K562 (cell line): ENCODE measurements around the gene HECW1. TPM values are rescaled to one million over a fixed set of nuclear protein-coding genes. Genes with fewer than 3 reads are reported as not detected.

Source experiments
- ATAC-seq: fragments of 200-7000 bp; cut with Tn5 transposase; 3 replicates; pipeline ENCODE4 v1.9.1; 2020; ENCODE audit warnings: moderate library complexity
- BruUV-seq: library from RNA; stranded (reverse); fragments of 400-500 nt; replicated peaks from 2 replicates; lab custom pipeline; 2021; lab: Mats Ljungman, UMichigan
- CTCF ChIA-PET: fragments of 300-600 bp; formaldehyde crosslinking; extraction: SDS; loops from one replicate; lab custom pipeline; 2021; ENCODE audit warnings: low intra/inter-chr PET ratio; lab: Yijun Ruan, JAX
- POLR2A ChIA-PET: fragments of 300-600, 350-650 bp; sonication (Branson Sonifier 250); formaldehyde crosslinking; extraction: SDS; loops from one replicate; lab custom pipeline; 2021; ENCODE audit warnings: antibody characterized with exemption, inconsistent platforms; lab: Yijun Ruan, JAX
- DNase-seq, 4 experiments: peaks; one replicate each; pipeline versions ENCODE4 v3.0.0 to v3.0.0-alpha.2; 2011 to 2018; ENCODE audit warnings: low spot score in 3 of 4, mixed read lengths in 3 of 4; ENCODE audit errors: extremely low read depth in 1 of 4
- FAIRE-seq: peaks from 2 replicates; lab custom pipeline; 2011; peaks lifted over from hg19 to GRCh38; lab: Jason Lieb, UNC
- H2AFZ ChIP-seq: 2 replicates; pipeline ENCODE4 v1.6.0; 2011; ENCODE audit warnings: low read depth, low read length, control low read depth, inconsistent platforms
- H3K27ac ChIP-seq: fragments of 200-600 bp; 3 replicates; pipeline ENCODE4 v1.8.0; 2011; ENCODE audit warnings: low read depth, mild to moderate bottlenecking, control low read depth, inconsistent platforms, low read length, moderate library complexity, mixed read lengths; ENCODE audit errors: extremely low read depth
- H3K27me3 ChIP-seq, 2 experiments: fragments of 300-600 bp in 1 of 2; 2 replicates in 1 of 2; 3 replicates in 1 of 2; pipeline versions ENCODE4 v1.6.0 to v1.8.0; 2011; ENCODE audit warnings: inconsistent platforms in 2 of 2, low read length in 2 of 2, mild to moderate bottlenecking in 1 of 2, mixed read lengths in 1 of 2, moderate library complexity in 1 of 2; ENCODE audit not compliant: control insufficient read depth in 2 of 2, insufficient read depth in 2 of 2
- H3K36me3 ChIP-seq: fragments of 300-600 bp; 3 replicates; pipeline ENCODE4 v1.8.0; 2011; ENCODE audit warnings: mild to moderate bottlenecking, low read length, inconsistent platforms; ENCODE audit not compliant: control insufficient read depth, insufficient read depth
- H3K4me1 ChIP-seq, 2 experiments: fragments of 200-600 bp in 1 of 2; replicated peaks in 1 of 2; 2 replicates in 1 of 2; 3 replicates in 1 of 2; pipeline versions ENCODE4 v1.5.1 to v1.8.0; 2011; ENCODE audit warnings: inconsistent platforms in 2 of 2, low read length in 2 of 2, mild to moderate bottlenecking in 1 of 2, mixed read lengths in 1 of 2, moderate library complexity in 1 of 2; ENCODE audit not compliant: control insufficient read depth in 2 of 2, insufficient read depth in 2 of 2
- H3K4me2 ChIP-seq: 2 replicates; pipeline ENCODE4 v1.6.1; 2011; ENCODE audit warnings: low read length, control low read depth, inconsistent platforms, mixed read lengths; ENCODE audit not compliant: insufficient read depth
- H3K4me3 ChIP-seq: fragments of 200-600 bp; sonication (generic), shearing (Covaris generic); 2 replicates; pipeline ENCODE4 v1.5.1; 2016; ENCODE audit warnings: control low read depth, inconsistent platforms
- H3K79me2 ChIP-seq: fragments of 200-600 bp; 3 replicates; pipeline ENCODE4 v1.8.0; 2011; ENCODE audit warnings: low read length, inconsistent platforms; ENCODE audit not compliant: control insufficient read depth, insufficient read depth
- H3K9ac ChIP-seq, 2 experiments: 2 replicates each; pipeline versions ENCODE4 v1.6.0 to v1.6.1; 2011; ENCODE audit warnings: low read depth in 2 of 2, low read length in 2 of 2, control low read depth in 1 of 2, inconsistent platforms in 1 of 2, mild to moderate bottlenecking in 1 of 2, mixed read lengths in 1 of 2; ENCODE audit not compliant: insufficient read depth in 1 of 2
- H3K9me1 ChIP-seq: one replicate; pipeline ENCODE4 v1.6.0; 2011; ENCODE audit warnings: inconsistent platforms, mild to moderate bottlenecking, low read length, moderate library complexity; ENCODE audit not compliant: control insufficient read depth, insufficient read depth
- H3K9me3 ChIP-seq: replicated peaks from 2 replicates; pipeline ENCODE4 v1.5.1; 2011; ENCODE audit warnings: low read depth, low read length, inconsistent platforms; ENCODE audit not compliant: control insufficient read depth, insufficient read depth
- H4K20me1 ChIP-seq: replicated peaks from 2 replicates; pipeline ENCODE4 v1.6.1; 2011; ENCODE audit warnings: low read length, inconsistent platforms, mixed read lengths; ENCODE audit not compliant: control insufficient read depth, insufficient read depth
- E2F4 ChIP-seq: sonication (generic); formaldehyde crosslinking; IDR thresholded peaks from 2 replicates; pipeline ENCODE4 v1.8.0; 2022; ENCODE audit warnings: mild to moderate bottlenecking, low read depth, missing genetic modification reagents
- E4F1 ChIP-seq: fragments of 250-450 bp; sonication (Bioruptor Pico); IDR thresholded peaks from 2 replicates; pipeline ENCODE4 v1.5.0; 2021; ENCODE audit warnings: mild to moderate bottlenecking, borderline replicate concordance
- HNRNPL ChIP-seq: fragments of 200-400 bp; formaldehyde crosslinking; IDR thresholded peaks from 2 replicates; pipeline ENCODE4 v1.6.1; 2017; ENCODE audit warnings: low read depth, mild to moderate bottlenecking, low read length
- HNRNPUL1 ChIP-seq: fragments of 200-400 bp; formaldehyde crosslinking; IDR thresholded peaks from 2 replicates; pipeline ENCODE4 v1.6.1; 2017; ENCODE audit warnings: low read length
- HSF4 ChIP-seq: fragments of 250-450 bp; sonication (Bioruptor Pico); IDR thresholded peaks from 2 replicates; pipeline ENCODE4 v2.1.2; 2022; ENCODE audit warnings: mild to moderate bottlenecking, moderate library complexity, borderline replicate concordance
- KLF1 ChIP-seq: fragments of 450-650 bp; IDR thresholded peaks from 2 replicates; pipeline ENCODE4 v1.6.1; 2016; ENCODE audit warnings: missing genetic modification characterization, missing compliant biosample characterization
- MAX ChIP-seq: sonication (generic); formaldehyde crosslinking; IDR thresholded peaks from 2 replicates; pipeline ENCODE4 v1.9.0; 2022; ENCODE audit warnings: mild to moderate bottlenecking, missing genetic modification reagents
- MAZ ChIP-seq, 2 experiments: fragments of 450-650 bp in 1 of 2; sonication (generic) in 1 of 2; formaldehyde crosslinking; IDR thresholded peaks in 1 of 2; conservative IDR thresholded peaks in 1 of 2; 2 replicates each; pipeline versions ENCODE4 v1.4.0 to v1.5.0; 2020; ENCODE audit warnings: mild to moderate bottlenecking in 1 of 2, missing genetic modification reagents in 1 of 2
- MYNN ChIP-seq, 2 experiments: sonication (generic); formaldehyde crosslinking in 1 of 2; IDR thresholded peaks; 2 replicates each; pipeline versions ENCODE4 v1.5.0 to v1.6.1; 2016 to 2020; ENCODE audit warnings: antibody characterized with exemption in 1 of 2, missing genetic modification reagents in 1 of 2
- NCOR1 ChIP-seq: fragments of 450-650 bp; IDR thresholded peaks from 2 replicates; pipeline ENCODE4 v1.6.1; 2016; ENCODE audit warnings: mild to moderate bottlenecking, moderate library complexity
- SIN3B ChIP-seq: fragments of 450-650 bp; IDR thresholded peaks from 2 replicates; pipeline ENCODE4 v1.6.1; 2017; ENCODE audit warnings: low read depth, mild to moderate bottlenecking, moderate library complexity
- SREBF2 ChIP-seq: sonication (generic); formaldehyde crosslinking; IDR thresholded peaks from 2 replicates; pipeline ENCODE4 v1.4.0; 2020; ENCODE audit warnings: mild to moderate bottlenecking, missing genetic modification reagents
- TAF9B ChIP-seq: fragments of 450-650 bp; IDR thresholded peaks from 2 replicates; pipeline ENCODE4 v1.6.1; 2018; ENCODE audit warnings: mild to moderate bottlenecking; ENCODE audit not compliant: partially characterized antibody
- TBL1XR1 ChIP-seq, 2 experiments: IDR thresholded peaks; 2 replicates each; pipeline ENCODE4 v1.6.1; 2012; ENCODE audit warnings: improper control_type of control experiment in 2 of 2, low read length in 2 of 2, mild to moderate bottlenecking in 1 of 2
- ZNF449 ChIP-seq: fragments of 250-450 bp; sonication (Bioruptor Pico); IDR thresholded peaks from 2 replicates; pipeline ENCODE4 v1.8.0; 2022; ENCODE audit warnings: moderate library complexity, mild to moderate bottlenecking, inconsistent platforms
- whole genome bisulfite sequencing: fragments of 100-300 bp; shearing (Covaris generic); methylation state at CpG from one replicate; pipeline ENCODE4 v1.1.6; 2016; ENCODE audit warnings: low coverage, mixed read lengths; ENCODE audit not compliant: insufficient coverage; ENCODE audit errors: missing lambda C conversion rate; 5-methylcytosine and 5-hydroxymethylcytosine counted together
- in situ Hi-C: fragments of 300-500 bp; cut with MboI; formaldehyde crosslinking; loops from 4 replicates; pipeline ENCODE4 v1.15.0; 2018; ENCODE audit warnings: inconsistent platforms, mixed read lengths
- intact Hi-C: fragments of 100-400 bp; cut with micrococcal nuclease; formaldehyde crosslinking; loops from 2 replicates; pipeline ENCODE4 v1.14.2; 2022
- polyA plus RNA-seq, 8 experiments: library from polyadenylated mRNA; depleted of rRNA in 4 of 8; stranded (reverse) in 5 of 8; unstranded in 3 of 8; fragments of >200 nt; fragmentation: Nextera tagmentation in 2 of 8; fragmentation: Illumina TruSeq in 1 of 8; extraction: Ambion mirVana in 2 of 8; extraction: Trizol in 1 of 8; gene quantifications; 2 replicates each; pipeline versions ENCODE4 v1.2.1 to v1.2.3, GENCODE V29; 2011 to 2014; ENCODE audit warnings: inconsistent platforms in 1 of 8, missing spikeins in 1 of 8
- total RNA-seq, 7 experiments: library from RNA; depleted of rRNA in 6 of 7; stranded (reverse); fragments of >200 nt in 6 of 7; fragmentation: Illumina TruSeq in 2 of 7; extraction: Trizol in 2 of 7; gene quantifications; 2 replicates each; pipeline versions ENCODE4 v1.2.1 to v1.2.3, GENCODE V29; 2011 to 2021; ENCODE audit warnings: low replicate concordance in 1 of 7

Gene HECW1
- total and polyA plus RNA-seq, 9 of the 15 experiments (the other 6 are each of a cell fraction or from before 2014, with no cell fraction given), result 0.07 to 0.31 (median 0.13) TPM; not detected in 4

- DNase-seq, result no peak
- Histone ChIP-seq H3K27me3 (peaks cover 20 to 36% of the 10 kb centered on the region in 2 experiments), H3K9me3 (no peaks in the 10 kb centered on the region), H2AFZ (no peak overlapping the region), H3K4me3 (no peak overlapping the region), H3K4me2 (no peak overlapping the region), H3K27ac (no peak overlapping the region), H3K9ac (no peak overlapping the region), H3K9me1 (no peaks in the 10 kb centered on the region), H4K20me1 (no peaks in the 10 kb centered on the region)
- CTCF ChIA-PET, result no interaction called here
- 7% methylated on average over 4 of the region's 5 CpGs for WGBS
- in situ Hi-C loops, result no loop called here
- no peak for TF ChIP-seq MAX (CRISPR knock-in tag)
- no peak for TF ChIP-seq HNRNPUL1
- TF ChIP-seq MYNN (IDR thresholded peaks at IDR 0.05), result no peak
- TF ChIP-seq MYNN (CRISPR knock-in tag; IDR thresholded peaks at IDR 0.05), result no peak
- TF ChIP-seq HNRNPL, result no peak
- no peak for TF ChIP-seq TAF9B
- no peak for TF ChIP-seq SREBF2
- no peak for TF ChIP-seq NCOR1
- no peak for TF ChIP-seq KLF1 (tag)
- no peak for TF ChIP-seq SIN3B
- no peak for TF ChIP-seq E2F4 (CRISPR knock-in tag)
- TF ChIP-seq ZNF449 (CRISPR knock-in tag), result no peak
- no peak for TF ChIP-seq TBL1XR1 (IDR thresholded peaks at IDR 0.05; ENCODE audit: low read length in 2 of 2)
- TF ChIP-seq E4F1 (CRISPR knock-in tag), result no peak
- TF ChIP-seq MAZ (CRISPR knock-in tag; conservative IDR thresholded peaks at IDR 0.05 in 1 of 2, IDR thresholded peaks at IDR 0.05 in 1 of 2), result no peak
- TF ChIP-seq HSF4, result no peak
- TF ChIP-seq, all 486 proteins: peak for 0
- Histone ChIP-seq H3K79me2 (no peaks in the 10 kb centered on the region), H3K36me3 (no peaks in the 10 kb centered on the region), H3K4me1 (no peaks in the 10 kb centered on the region)
- ATAC-seq (no peak), FAIRE-seq (no peak)
- intact Hi-C loops, result no loop called here
- no TSS peak for BruUV-seq
- POLR2A ChIA-PET, result interaction anchor here (0.6 kb wide), 1 partner anchor 11 kb away, joined by 3 read pairs; no protein-coding TSS in a partner anchor
Observed at GRCh38 chr7:43141091-43141490, 28.6 kb downstream of the HECW1 start.
